ENCODE measurements around the gene OR52E4. TPM values are rescaled to one million over a fixed set of nuclear protein-coding genes. Genes with fewer than 3 reads are reported as not detected.

Gene OR52E4
- total and polyA plus RNA-seq, 2 donors (not counting 1 experiment from before 2014, with no cell fraction given) = not detected

GRCh38 chr11:5930614-5931013 lies 50.2 kb downstream of the OR52E4 start:
- Histone ChIP-seq H3K4me2 (ENCODE audit: extremely low read depth, insufficient read depth, low read length) (no peak overlapping the region), H3K4me1 (ENCODE audit: control insufficient read depth, extremely low read depth, insufficient read depth, low read length) (no peaks in the 10 kb centered on the region), H3K4me3 (replicated peaks in 1 of 4; ENCODE audit: control extremely low read depth in 1 of 4, insufficient read depth in 1 of 4, low read depth in 3 of 4, low read length in 4 of 4) (no peak overlapping the region), H3K9me3 (ENCODE audit: control insufficient read depth, insufficient read depth, low read depth, low read length) (no peaks in the 10 kb centered on the region), H3K27me3 (ENCODE audit: control insufficient read depth, insufficient read depth, low read length) (no peaks in the 10 kb centered on the region), H4K20me1 (ENCODE audit: control insufficient read depth, extremely low read depth, insufficient read depth, low read length) (no peaks in the 10 kb centered on the region), H3K36me3 (ENCODE audit: control insufficient read depth, insufficient read depth, low read length) (no peaks in the 10 kb centered on the region), H3K79me2 (ENCODE audit: control insufficient read depth, insufficient read depth, low read length) (no peaks in the 10 kb centered on the region), H2AFZ (ENCODE audit: low read length) (no peak overlapping the region), H3K9ac (ENCODE audit: insufficient read depth, low read length) (no peak overlapping the region), H3K27ac (ENCODE audit: insufficient read depth, low read length) (no peak overlapping the region)
- TF ChIP-seq EZH2 (IDR thresholded peaks at IDR 0.05; ENCODE audit: low read length, missing control alignments) (no peak), CTCF (conservative IDR thresholded peaks at IDR 0.05 in 1 of 2, IDR thresholded peaks at IDR 0.05 in 1 of 2; ENCODE audit: low read depth in 1 of 2, low read length in 2 of 2) (no peak)
- no peak for DNase-seq (ENCODE audit: low read depth in 2 of 2)

GRCh38 chr11:5931061-5931460 lies 50.6 kb downstream of the OR52E4 start:
- Histone ChIP-seq H3K4me3 (replicated peaks in 1 of 4; ENCODE audit: control extremely low read depth in 1 of 4, insufficient read depth in 1 of 4, low read depth in 3 of 4, low read length in 4 of 4) (no peak overlapping the region), H2AFZ (ENCODE audit: low read length) (no peak overlapping the region), H3K36me3 (ENCODE audit: control insufficient read depth, insufficient read depth, low read length) (no peaks in the 10 kb centered on the region), H3K79me2 (ENCODE audit: control insufficient read depth, insufficient read depth, low read length) (no peaks in the 10 kb centered on the region), H3K27ac (ENCODE audit: insufficient read depth, low read length) (no peak overlapping the region), H3K4me1 (ENCODE audit: control insufficient read depth, extremely low read depth, insufficient read depth, low read length) (no peaks in the 10 kb centered on the region), H3K27me3 (ENCODE audit: control insufficient read depth, insufficient read depth, low read length) (no peaks in the 10 kb centered on the region), H3K9ac (ENCODE audit: insufficient read depth, low read length) (no peak overlapping the region), H3K4me2 (ENCODE audit: extremely low read depth, insufficient read depth, low read length) (no peak overlapping the region), H3K9me3 (ENCODE audit: control insufficient read depth, insufficient read depth, low read depth, low read length) (no peaks in the 10 kb centered on the region), H4K20me1 (ENCODE audit: control insufficient read depth, extremely low read depth, insufficient read depth, low read length) (no peaks in the 10 kb centered on the region)
- no peak for DNase-seq (ENCODE audit: low read depth in 2 of 2)
- TF ChIP-seq CTCF (conservative IDR thresholded peaks at IDR 0.05 in 1 of 2, IDR thresholded peaks at IDR 0.05 in 1 of 2; ENCODE audit: low read depth in 1 of 2, low read length in 2 of 2) (no peak), EZH2 (IDR thresholded peaks at IDR 0.05; ENCODE audit: low read length, missing control alignments) (no peak)

GRCh38 chr11:5932671-5933070 lies 52.2 kb downstream of the OR52E4 start:
- Histone ChIP-seq H3K9me3 (ENCODE audit: control insufficient read depth, insufficient read depth, low read depth, low read length) (no peaks in the 10 kb centered on the region), H3K79me2 (ENCODE audit: control insufficient read depth, insufficient read depth, low read length) (no peaks in the 10 kb centered on the region), H3K4me1 (ENCODE audit: control insufficient read depth, extremely low read depth, insufficient read depth, low read length) (no peaks in the 10 kb centered on the region), H3K27ac (ENCODE audit: insufficient read depth, low read length) (no peak overlapping the region), H2AFZ (ENCODE audit: low read length) (no peak overlapping the region), H3K36me3 (ENCODE audit: control insufficient read depth, insufficient read depth, low read length) (no peaks in the 10 kb centered on the region), H3K4me2 (ENCODE audit: extremely low read depth, insufficient read depth, low read length) (no peak overlapping the region), H3K9ac (ENCODE audit: insufficient read depth, low read length) (no peak overlapping the region), H3K27me3 (ENCODE audit: control insufficient read depth, insufficient read depth, low read length) (no peaks in the 10 kb centered on the region), H3K4me3 (replicated peaks in 1 of 4; ENCODE audit: control extremely low read depth in 1 of 4, insufficient read depth in 1 of 4, low read depth in 3 of 4, low read length in 4 of 4) (no peak overlapping the region), H4K20me1 (ENCODE audit: control insufficient read depth, extremely low read depth, insufficient read depth, low read length) (no peaks in the 10 kb centered on the region)
- DNase-seq (ENCODE audit: low read depth in 2 of 2) = no peak
- TF ChIP-seq EZH2 (IDR thresholded peaks at IDR 0.05; ENCODE audit: low read length, missing control alignments) (no peak), CTCF (conservative IDR thresholded peaks at IDR 0.05 in 1 of 2, IDR thresholded peaks at IDR 0.05 in 1 of 2; ENCODE audit: low read depth in 1 of 2, low read length in 2 of 2) (no peak)
